Glutamatergic neuron (in vitro differentiated cells): Measurements from ENCODE around the gene MMP20. TPM values are rescaled to one million over a fixed set of nuclear protein-coding genes. Genes with fewer than 3 reads are reported as not detected.

Experiments
- DNase-seq: peaks from one replicate; pipeline ENCODE4 v3.0.0; 2022
- H3K27ac Mint-ChIP-seq: one replicate; pipeline ENCODE4 v1.8.0; 2020; ENCODE audit warnings: mild to moderate bottlenecking, mixed read lengths, inconsistent platforms; ENCODE audit not compliant: unreplicated experiment
- H3K27me3 Mint-ChIP-seq: one replicate; pipeline ENCODE4 v1.8.0; 2020; ENCODE audit warnings: mild to moderate bottlenecking, moderate library complexity, mixed read lengths, inconsistent platforms; ENCODE audit not compliant: unreplicated experiment
- H3K36me3 Mint-ChIP-seq: one replicate; pipeline ENCODE4 v1.8.0; 2020; ENCODE audit warnings: mild to moderate bottlenecking, mixed read lengths, inconsistent platforms; ENCODE audit not compliant: unreplicated experiment
- H3K4me1 Mint-ChIP-seq: one replicate; pipeline ENCODE4 v1.8.0; 2020; ENCODE audit warnings: mild to moderate bottlenecking, low read depth, mixed read lengths, inconsistent platforms; ENCODE audit not compliant: unreplicated experiment
- H3K4me3 Mint-ChIP-seq: one replicate; pipeline ENCODE4 v1.8.0; 2020; ENCODE audit warnings: mild to moderate bottlenecking, mixed read lengths, inconsistent platforms; ENCODE audit not compliant: unreplicated experiment
- H3K9me3 Mint-ChIP-seq: one replicate; pipeline ENCODE4 v1.8.0; 2020; ENCODE audit warnings: mild to moderate bottlenecking, moderate library complexity, mixed read lengths, inconsistent platforms; ENCODE audit not compliant: unreplicated experiment
- CTCF ChIP-seq: fragments of 200-600 bp; sonication (generic); IDR thresholded peaks from one replicate; pipeline ENCODE4 v1.5.0; 2021; ENCODE audit not compliant: partially characterized antibody, unreplicated experiment
- total RNA-seq: library from RNA; stranded (reverse); fragmentation: NEBNext Ultra II Directional; extraction: Animal tissue kit (Norgen Biotek cat#: 25700); gene quantifications from one replicate; pipeline ENCODE4 v1.2.1, GENCODE V29; 2021; ENCODE audit not compliant: unreplicated experiment

Gene MMP20
- total RNA-seq, 1 donor from 2014 or later: not detected

DNA sequence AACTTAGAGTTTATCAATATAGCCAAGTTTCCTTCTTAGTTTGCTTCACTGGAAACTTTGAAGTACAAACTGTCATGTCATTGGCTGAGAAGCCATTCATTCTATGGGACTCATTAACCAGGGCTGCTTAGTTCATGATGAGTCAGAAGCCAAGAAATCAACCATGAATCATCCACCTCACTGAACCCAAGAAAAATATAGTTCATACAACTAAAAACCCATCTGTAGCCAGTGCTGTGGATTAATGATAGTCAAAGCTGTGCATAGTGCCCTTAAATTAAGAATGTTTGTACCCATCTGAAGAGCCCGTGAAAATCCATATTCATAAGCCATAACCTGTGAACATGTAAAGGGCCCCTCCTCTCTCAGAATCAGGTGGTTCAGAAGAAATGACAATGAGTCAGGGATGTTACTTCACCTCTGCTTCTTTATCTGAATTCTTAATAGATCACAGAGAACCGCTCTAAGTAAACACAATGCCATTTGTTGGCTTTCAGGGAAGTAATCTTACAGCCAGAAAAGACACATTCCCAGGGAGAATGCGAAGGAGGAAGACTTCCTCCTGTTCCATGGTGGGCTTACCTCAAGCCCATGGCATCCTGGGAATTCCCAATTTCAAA lies 25.4 kb downstream of the MMP20 start:
- no peak overlapping the region for H3K27ac Mint-ChIP-seq
- H3K36me3 Mint-ChIP-seq: no peaks in the 10 kb centered on the region
- no peak for TF ChIP-seq CTCF
- DNase-seq: no peak
- no peaks in the 10 kb centered on the region for H3K4me1 Mint-ChIP-seq
- H3K27me3 Mint-ChIP-seq: no peaks in the 10 kb centered on the region
- H3K9me3 Mint-ChIP-seq: no peaks in the 10 kb centered on the region
- no peak overlapping the region for H3K4me3 Mint-ChIP-seq

DNA sequence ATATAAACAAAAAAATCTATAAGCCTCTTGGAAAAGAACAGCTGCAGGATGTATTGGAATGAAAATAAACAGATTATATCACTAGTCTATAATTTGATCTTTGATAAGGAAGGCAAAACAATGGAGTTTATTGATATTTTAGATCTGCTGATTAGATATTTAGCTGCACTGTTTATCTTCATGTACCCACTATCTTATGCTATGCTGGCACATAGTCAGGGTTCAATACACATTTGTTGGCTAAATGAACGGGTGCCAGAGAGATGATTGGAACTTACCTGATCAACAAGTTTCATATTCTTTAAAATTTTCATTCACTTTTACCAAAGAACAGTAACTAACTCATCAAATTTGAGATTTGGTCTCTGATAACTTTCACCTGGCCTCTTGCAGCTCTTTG lies 26.9 kb downstream of the MMP20 start:
- no peak for DNase-seq
- no peak for TF ChIP-seq CTCF
- Mint-ChIP-seq H3K27ac (no peak overlapping the region), H3K9me3 (no peaks in the 10 kb centered on the region), H3K36me3 (no peaks in the 10 kb centered on the region), H3K4me1 (no peaks in the 10 kb centered on the region), H3K27me3 (no peaks in the 10 kb centered on the region), H3K4me3 (no peak overlapping the region)

DNA sequence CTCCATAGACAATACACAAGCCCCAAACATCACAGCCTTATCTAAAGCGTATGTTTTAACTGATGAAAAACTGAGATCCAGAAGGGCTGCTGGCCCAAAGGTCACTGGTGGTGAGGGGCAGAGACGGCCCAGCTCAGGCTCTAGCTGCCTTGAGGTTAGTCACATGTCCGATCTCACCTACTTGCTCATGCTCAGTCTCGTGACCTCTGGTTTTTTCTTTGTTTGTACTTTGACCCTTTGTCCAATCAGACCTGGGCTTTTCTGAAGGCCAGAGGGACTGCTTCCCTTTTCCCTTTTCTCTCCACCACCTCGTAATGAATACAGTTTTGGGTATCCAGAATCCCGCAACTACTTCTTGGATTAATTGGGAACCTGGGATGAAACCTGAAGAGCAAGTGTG lies 28.6 kb downstream of the MMP20 start:
- H3K9me3 Mint-ChIP-seq: no peaks in the 10 kb centered on the region
- no peak for TF ChIP-seq CTCF
- no peak overlapping the region for H3K27ac Mint-ChIP-seq
- H3K4me3 Mint-ChIP-seq: no peak overlapping the region
- DNase-seq: no peak
- no peaks in the 10 kb centered on the region for H3K4me1 Mint-ChIP-seq
- no peaks in the 10 kb centered on the region for H3K27me3 Mint-ChIP-seq
- H3K36me3 Mint-ChIP-seq: no peaks in the 10 kb centered on the region

DNA sequence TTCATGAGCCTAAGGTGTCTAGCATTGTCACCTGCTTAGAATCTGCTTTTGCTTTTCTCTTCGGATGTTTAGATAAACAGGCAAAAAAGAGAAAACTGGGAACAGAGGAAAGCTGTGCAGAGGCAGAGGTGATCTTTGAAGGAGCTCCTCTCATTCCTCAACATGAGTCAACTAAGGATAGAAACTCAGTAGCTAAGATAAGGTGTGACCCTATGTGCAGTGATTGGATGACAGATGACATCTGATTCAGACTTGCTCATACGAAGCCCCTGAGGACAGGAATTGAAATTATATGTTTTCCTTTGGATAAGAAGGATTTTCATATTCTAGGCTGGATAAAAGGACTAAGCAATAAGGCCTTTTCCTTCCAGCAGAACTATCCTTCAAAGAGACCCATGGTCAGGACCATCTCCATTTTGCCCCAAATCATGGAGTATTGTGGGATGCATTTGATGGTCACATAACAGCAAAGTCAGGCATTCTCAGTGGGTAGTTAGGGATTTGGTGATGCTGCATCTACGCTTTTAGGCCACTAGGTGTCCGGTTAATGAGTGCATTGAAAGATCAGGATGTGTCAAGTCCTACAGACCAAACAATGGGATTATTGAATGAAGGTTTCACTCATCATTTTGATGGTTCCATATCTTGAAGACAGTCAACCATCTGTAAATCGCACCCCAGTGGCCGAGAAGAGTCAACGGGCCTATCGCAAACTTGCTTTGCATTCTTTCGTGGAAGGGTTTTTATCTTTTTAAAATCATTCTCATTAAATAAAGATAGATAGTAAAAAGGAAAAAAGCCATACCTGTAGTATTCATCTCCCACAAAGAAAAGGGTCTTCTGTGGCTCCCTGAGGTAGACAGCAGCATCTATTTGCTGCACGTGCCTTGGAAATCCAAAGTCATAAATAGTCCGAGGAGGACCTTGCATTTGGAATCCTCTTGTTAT lies 32.2 kb downstream of the MMP20 start:
- H3K9me3 Mint-ChIP-seq: no peaks in the 10 kb centered on the region
- H3K27me3 Mint-ChIP-seq: no peaks in the 10 kb centered on the region
- no peak for DNase-seq
- peak; percentile 80 for TF ChIP-seq CTCF
- no peak overlapping the region for H3K4me3 Mint-ChIP-seq
- H3K4me1 Mint-ChIP-seq: no peaks in the 10 kb centered on the region
- no peaks in the 10 kb centered on the region for H3K36me3 Mint-ChIP-seq
- no peak overlapping the region for H3K27ac Mint-ChIP-seq

DNA sequence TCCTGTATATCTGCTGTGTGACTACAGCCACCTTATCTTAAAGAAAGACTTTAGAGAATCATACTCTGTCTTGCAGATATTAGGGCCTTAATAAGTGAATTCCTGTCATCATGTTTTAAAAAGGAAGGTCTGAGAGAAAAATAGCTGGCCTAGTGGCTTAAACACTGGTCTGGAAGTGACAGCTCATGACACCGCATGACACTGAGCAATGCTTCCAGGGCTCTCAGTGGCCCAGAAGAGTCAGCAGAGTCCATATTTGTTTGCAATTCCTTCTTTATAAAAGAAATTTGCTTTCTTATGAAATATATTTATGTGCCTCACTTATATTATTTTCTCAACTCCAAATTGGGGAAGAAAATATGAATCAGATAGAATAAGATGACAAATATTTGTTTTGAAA lies 33.0 kb downstream of the MMP20 start:
- no peaks in the 10 kb centered on the region for H3K36me3 Mint-ChIP-seq
- no peak overlapping the region for H3K4me3 Mint-ChIP-seq
- H3K27ac Mint-ChIP-seq: no peak overlapping the region
- no peak for DNase-seq
- no peak for TF ChIP-seq CTCF
- no peaks in the 10 kb centered on the region for H3K9me3 Mint-ChIP-seq
- no peaks in the 10 kb centered on the region for H3K4me1 Mint-ChIP-seq
- no peaks in the 10 kb centered on the region for H3K27me3 Mint-ChIP-seq
